ENCODE results near the gene ATP2B2. TPM values are rescaled to one million over a fixed set of nuclear protein-coding genes. Genes with fewer than 3 reads are reported as not detected.
A peak's percentile ranks its signal among the peaks of the same experiment; 100 is the strongest.

Gene ATP2B2
- total RNA-seq, 4 donors from 2014 or later: 0.31 to 2.9 (median 1.8) TPM

DNA sequence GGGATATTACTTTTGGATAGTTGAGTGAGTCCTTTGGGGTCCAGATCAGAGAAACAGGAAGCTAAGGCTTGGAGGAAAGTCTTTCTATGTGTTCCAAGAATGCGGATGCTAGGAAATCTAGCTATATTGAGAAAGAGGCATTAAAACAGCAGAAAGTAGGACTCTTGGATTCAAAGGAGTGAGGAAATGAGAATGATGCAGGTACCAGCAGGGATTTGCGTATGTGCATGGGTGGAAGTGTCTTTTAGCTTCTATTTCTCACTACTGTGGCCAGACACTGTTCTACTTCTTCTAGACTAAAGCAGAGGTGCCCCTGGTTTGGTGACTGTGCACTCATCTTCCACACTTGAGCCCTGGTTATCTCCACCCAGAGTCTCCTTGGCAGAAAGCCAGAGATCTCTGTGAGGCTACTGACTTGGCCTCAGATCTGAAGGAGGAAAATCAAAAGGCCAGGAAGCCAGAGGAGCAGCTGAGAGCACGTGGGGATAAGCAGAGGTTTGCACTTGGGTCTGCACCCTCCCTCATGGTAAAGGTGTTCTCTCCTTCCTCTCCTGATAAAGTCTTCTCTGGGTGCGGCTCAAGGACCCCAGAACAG lies 44.3 kb downstream of the ATP2B2 start:
- Histone ChIP-seq H3K4me3 (no peak overlapping the region), H3K27ac (no peak overlapping the region), H3K36me3 (no peaks in the 10 kb centered on the region), H3K9me3 (no peaks in the 10 kb centered on the region), H3K27me3 (no peaks in the 10 kb centered on the region), H3K4me1 (peaks cover 25% of the 10 kb centered on the region in 2 donors)
- no peak for TF ChIP-seq POLR2A (IDR thresholded peaks at IDR 0.05)
- TF ChIP-seq, protein P1, sequence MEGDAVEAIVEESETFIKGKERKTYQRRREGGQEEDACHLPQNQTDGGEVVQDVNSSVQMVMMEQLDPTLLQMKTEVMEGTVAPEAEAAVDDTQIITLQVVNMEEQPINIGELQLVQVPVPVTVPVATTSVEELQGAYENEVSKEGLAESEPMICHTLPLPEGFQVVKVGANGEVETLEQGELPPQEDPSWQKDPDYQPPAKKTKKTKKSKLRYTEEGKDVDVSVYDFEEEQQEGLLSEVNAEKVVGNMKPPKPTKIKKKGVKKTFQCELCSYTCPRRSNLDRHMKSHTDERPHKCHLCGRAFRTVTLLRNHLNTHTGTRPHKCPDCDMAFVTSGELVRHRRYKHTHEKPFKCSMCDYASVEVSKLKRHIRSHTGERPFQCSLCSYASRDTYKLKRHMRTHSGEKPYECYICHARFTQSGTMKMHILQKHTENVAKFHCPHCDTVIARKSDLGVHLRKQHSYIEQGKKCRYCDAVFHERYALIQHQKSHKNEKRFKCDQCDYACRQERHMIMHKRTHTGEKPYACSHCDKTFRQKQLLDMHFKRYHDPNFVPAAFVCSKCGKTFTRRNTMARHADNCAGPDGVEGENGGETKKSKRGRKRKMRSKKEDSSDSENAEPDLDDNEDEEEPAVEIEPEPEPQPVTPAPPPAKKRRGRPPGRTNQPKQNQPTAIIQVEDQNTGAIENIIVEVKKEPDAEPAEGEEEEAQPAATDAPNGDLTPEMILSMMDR (IDR thresholded peaks at IDR 0.05 in 4 of 5, conservative IDR thresholded peaks at IDR 0.05 in 1 of 5): no peak
- in situ Hi-C loops (cut with MboI; ENCODE audit: low sequenced_read_pairs in 4 of 4): no loop called here
- ATAC-seq (no peak), DNase-seq (no peak)
- intact Hi-C loops (cut with DNase I; ENCODE audit: low total_unique reads): no loop called here

DNA sequence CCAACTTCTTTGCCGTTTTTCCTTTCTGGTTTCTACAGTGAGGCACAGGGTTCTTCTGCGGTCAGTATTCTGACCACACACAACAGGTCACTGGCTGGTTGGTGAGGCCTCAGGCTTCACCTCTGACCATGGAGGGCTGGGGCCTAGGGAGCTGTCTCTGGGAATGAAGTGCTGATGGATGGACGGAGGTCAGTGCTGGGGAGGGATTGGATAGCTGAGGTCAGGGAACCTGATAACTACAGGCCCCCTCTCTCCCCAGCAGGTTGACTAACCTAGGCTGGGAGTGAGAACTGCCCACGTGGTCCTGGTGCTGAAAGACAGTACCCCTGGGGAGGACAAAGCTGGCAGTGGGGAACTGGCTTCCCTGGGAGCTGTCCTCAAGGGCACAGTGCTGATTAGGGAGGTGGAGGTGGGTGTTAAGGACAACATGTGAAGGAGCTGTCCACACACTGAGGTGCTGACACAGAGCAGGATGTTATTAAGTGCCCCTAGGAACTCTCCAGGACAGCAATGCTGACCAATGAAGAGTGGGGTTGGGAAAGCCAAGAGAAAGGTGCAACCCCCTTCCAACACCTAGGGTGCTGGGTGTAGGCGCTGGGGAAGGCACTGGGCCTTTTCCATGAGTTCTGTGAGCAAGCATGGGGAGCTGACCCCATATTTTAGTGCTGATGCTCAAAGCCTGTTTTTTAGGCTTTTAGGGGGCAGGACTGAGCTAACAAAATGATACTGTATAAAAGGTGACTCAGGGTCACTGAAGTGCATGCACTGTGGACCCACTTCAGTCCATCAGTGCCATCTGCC lies 45.2 kb downstream of the ATP2B2 start:
- intact Hi-C loops (cut with DNase I; ENCODE audit: low total_unique reads): no loop called here

DNA sequence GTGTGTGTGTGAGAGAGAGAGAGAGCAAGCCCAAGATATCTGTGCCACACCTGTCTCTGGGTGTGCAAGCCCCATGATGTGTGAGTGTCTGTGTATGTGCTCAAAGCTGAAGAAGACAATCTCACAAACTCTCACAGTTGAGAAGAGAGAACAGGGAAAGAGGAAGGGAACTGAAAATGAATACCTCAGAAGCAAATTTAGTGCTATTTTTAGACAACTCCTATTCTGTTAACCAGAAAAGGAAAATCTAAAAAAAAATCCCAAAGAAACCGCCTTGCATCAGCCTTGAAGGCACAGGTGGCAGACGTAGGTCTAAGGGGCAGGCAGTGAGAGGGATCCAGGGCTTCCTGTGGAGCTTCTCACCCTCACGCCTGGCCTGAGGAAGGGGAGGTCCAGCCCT lies 47.8 kb downstream of the ATP2B2 start:
- in situ Hi-C loops (cut with MboI; ENCODE audit: low sequenced_read_pairs in 4 of 4): no loop called here
- H3K36me3 ChIP-seq: no peaks in the 10 kb centered on the region
- H3K9me3 ChIP-seq: no peaks in the 10 kb centered on the region
- H3K4me3 ChIP-seq: no peak overlapping the region
- peaks cover 0 to 15% of the 10 kb centered on the region in 2 donors for H3K4me1 ChIP-seq
- no peak overlapping the region for H3K27ac ChIP-seq
- DNase-seq (no peak), ATAC-seq (no peak)
- H3K27me3 ChIP-seq: no peaks in the 10 kb centered on the region
- intact Hi-C loops (cut with DNase I; ENCODE audit: low total_unique reads): no loop called here
- TF ChIP-seq POLR2A (IDR thresholded peaks at IDR 0.05): no peak
- TF ChIP-seq, protein P1 (IDR thresholded peaks at IDR 0.05 in 4 of 5, conservative IDR thresholded peaks at IDR 0.05 in 1 of 5): no peak

More for the DNA sequence above, 45.2 kb downstream of the ATP2B2 start:
- DNase-seq (peak in 1 of 2 donors; percentile 67), ATAC-seq (peak; percentile 67)
- H3K4me3 ChIP-seq: no peak overlapping the region
- H3K4me1 ChIP-seq: peaks cover 23 to 33% of the 10 kb centered on the region in 2 donors
- no peaks in the 10 kb centered on the region for H3K36me3 ChIP-seq
- in situ Hi-C loops (cut with MboI; ENCODE audit: low sequenced_read_pairs in 4 of 4): no loop called here
- H3K27me3 ChIP-seq: no peaks in the 10 kb centered on the region
- TF ChIP-seq POLR2A (IDR thresholded peaks at IDR 0.05): no peak
- TF ChIP-seq, protein P1 (IDR thresholded peaks at IDR 0.05 in 4 of 5, conservative IDR thresholded peaks at IDR 0.05 in 1 of 5): no peak
- H3K9me3 ChIP-seq: no peaks in the 10 kb centered on the region
- no peak overlapping the region for H3K27ac ChIP-seq

DNA sequence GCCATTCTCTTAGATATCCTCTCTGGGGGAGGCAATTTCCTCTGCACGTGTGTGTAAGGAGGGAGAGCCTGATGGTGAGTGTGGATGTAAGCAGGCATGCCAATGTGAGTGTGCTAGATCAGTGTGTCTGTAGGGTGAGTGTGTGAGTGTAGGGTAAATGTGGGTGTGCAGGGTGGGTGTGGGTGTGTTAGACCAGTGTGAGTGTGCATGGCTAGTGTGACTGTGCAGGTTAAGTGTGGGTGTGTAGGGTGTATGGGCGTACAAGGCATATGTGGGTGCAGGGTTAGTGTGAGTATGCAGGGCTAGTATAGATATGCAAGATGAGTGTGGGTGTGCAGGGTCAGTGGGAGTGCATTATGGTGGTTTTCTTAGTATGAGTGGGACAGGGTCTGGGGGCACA lies 48.4 kb downstream of the ATP2B2 start:
- Histone ChIP-seq H3K9me3 (no peaks in the 10 kb centered on the region), H3K27me3 (no peaks in the 10 kb centered on the region), H3K36me3 (no peaks in the 10 kb centered on the region), H3K4me1 (peaks cover 0 to 15% of the 10 kb centered on the region in 2 donors), H3K4me3 (no peak overlapping the region), H3K27ac (no peak overlapping the region)
- ATAC-seq: no peak
- TF ChIP-seq, protein P1 (IDR thresholded peaks at IDR 0.05 in 4 of 5, conservative IDR thresholded peaks at IDR 0.05 in 1 of 5): no peak
- no peak for TF ChIP-seq POLR2A (IDR thresholded peaks at IDR 0.05)
- in situ Hi-C loops (cut with MboI; ENCODE audit: low sequenced_read_pairs in 4 of 4) (no loop called here), intact Hi-C loops (cut with DNase I; ENCODE audit: low total_unique reads) (no loop called here)
- DNase-seq: no peak
